Muscle layer of duodenum (tissue), 2 donors: ENCODE results near the gene CELF4.

Source experiments
- H3K27ac ChIP-seq: one replicate; pipeline ENCODE4 v1.7.0; 2013; ENCODE audit warnings: mild to moderate bottlenecking, low read length
- H3K27me3 ChIP-seq: one replicate; pipeline ENCODE4 v1.7.0; 2013; ENCODE audit warnings: low read depth, mild to moderate bottlenecking, control low read depth, low read length
- H3K36me3 ChIP-seq, 2 donors: one replicate each; pipeline ENCODE4 v1.7.0; 2013; ENCODE audit warnings: low read length in 2 of 2, control low read depth in 1 of 2, mild to moderate bottlenecking in 1 of 2; ENCODE audit not compliant: insufficient read depth in 2 of 2, control insufficient read depth in 1 of 2
- H3K4me1 ChIP-seq, 2 donors: one replicate each; pipeline ENCODE4 v1.7.0; 2013; ENCODE audit warnings: low read length in 2 of 2, mild to moderate bottlenecking in 2 of 2, control low read depth in 1 of 2, moderate library complexity in 1 of 2; ENCODE audit not compliant: insufficient read depth in 2 of 2, control insufficient read depth in 1 of 2
- H3K4me3 ChIP-seq, 2 donors: one replicate each; pipeline ENCODE4 v1.7.0; 2013; ENCODE audit warnings: low read length in 2 of 2, low read depth in 1 of 2, mild to moderate bottlenecking in 1 of 2
- H3K9me3 ChIP-seq, 2 donors: one replicate each; pipeline ENCODE4 v1.7.0; 2013; ENCODE audit warnings: low read length in 2 of 2, control low read depth in 1 of 2, mild to moderate bottlenecking in 1 of 2; ENCODE audit not compliant: control insufficient read depth in 1 of 2
- donor health status: healthy.

The CELF4 gene

DNA sequence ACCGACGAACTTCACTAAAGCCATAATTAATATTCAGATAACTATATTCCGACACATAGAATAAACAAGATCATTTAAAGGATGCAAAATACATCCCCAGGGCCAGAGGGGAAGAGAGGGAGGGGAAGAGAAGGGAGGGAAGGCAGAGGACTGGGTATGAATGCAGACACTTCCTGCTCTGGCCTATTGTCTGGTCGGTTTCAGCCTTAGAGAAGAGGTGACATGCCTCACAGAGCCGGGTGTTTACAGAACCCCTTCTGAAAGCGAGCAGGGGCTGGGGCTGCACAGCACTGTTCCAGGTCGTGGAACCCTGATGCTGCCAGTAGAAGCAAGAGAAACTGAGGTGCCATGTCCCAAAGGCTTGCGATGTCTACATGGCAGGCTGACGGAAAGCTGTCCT lies 31.0 kb downstream of the CELF4 start:
- Histone ChIP-seq H3K27me3 (peaks cover 13% of the 10 kb centered on the region), H3K27ac (no peak overlapping the region), H3K4me3 (no peak overlapping the region), H3K9me3 (no peaks in the 10 kb centered on the region), H3K4me1 (peaks cover 0 to 6% of the 10 kb centered on the region in 2 donors), H3K36me3 (no peaks in the 10 kb centered on the region)

DNA sequence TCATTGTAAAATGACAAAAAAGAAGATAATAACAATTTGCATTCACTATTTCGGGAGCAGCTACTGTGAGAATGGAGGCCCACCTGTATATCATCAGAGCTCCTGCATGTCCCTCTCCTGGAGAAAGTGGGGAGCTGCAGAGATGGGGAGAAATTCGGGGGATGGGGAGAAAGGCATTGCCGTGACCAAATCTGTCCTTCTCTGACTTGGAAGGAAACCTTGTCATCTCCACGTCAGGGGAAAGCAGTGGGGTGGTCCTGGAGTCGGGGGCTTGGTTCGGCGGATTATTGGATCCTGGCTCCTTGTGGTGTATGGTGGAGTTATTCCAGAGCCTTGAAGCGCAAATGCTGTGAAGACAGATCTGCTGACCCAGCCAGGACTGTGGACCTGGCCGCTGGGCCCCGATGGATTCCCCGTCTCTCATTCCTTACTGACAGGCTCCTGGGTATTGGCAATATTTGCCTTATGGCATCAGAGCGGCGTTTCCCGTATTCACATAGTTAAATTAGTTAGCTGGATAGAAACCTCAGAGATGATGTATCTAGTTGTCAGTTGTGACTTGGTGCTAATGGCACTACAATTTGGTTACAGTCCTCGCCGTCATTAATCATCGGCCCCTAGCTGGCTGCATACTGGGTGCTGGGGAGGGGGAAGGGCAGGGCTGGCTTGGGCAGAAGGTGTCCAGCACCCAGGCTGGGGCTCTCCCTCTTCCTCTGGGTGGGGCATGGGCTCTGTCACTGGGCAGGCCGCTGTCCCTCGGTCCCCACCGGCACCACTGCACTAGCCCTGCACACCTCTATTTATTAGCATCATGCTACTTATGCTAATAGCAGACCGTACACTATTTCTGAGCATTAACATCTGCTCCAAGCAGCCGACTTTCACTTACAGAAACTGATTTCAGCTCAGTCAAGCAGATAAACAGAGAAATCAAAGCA lies 31.7 kb downstream of the CELF4 start:
- H3K4me1 ChIP-seq: peaks cover 0 to 6% of the 10 kb centered on the region in 2 donors
- H3K4me3 ChIP-seq: no peak overlapping the region
- peaks cover 9% of the 10 kb centered on the region for H3K27me3 ChIP-seq
- no peaks in the 10 kb centered on the region for H3K36me3 ChIP-seq
- no peaks in the 10 kb centered on the region for H3K9me3 ChIP-seq
- no peak overlapping the region for H3K27ac ChIP-seq

- Histone ChIP-seq H3K4me3 (no peak overlapping the region), H3K27me3 (peaks cover under 1% of the 10 kb centered on the region), H3K36me3 (no peaks in the 10 kb centered on the region), H3K9me3 (no peaks in the 10 kb centered on the region), H3K27ac (no peak overlapping the region), H3K4me1 (peaks cover 0 to 3% of the 10 kb centered on the region in 2 donors)
These were observed 32.7 kb downstream of the CELF4 start for GRCh38 chr18:37532917-37533316.

DNA sequence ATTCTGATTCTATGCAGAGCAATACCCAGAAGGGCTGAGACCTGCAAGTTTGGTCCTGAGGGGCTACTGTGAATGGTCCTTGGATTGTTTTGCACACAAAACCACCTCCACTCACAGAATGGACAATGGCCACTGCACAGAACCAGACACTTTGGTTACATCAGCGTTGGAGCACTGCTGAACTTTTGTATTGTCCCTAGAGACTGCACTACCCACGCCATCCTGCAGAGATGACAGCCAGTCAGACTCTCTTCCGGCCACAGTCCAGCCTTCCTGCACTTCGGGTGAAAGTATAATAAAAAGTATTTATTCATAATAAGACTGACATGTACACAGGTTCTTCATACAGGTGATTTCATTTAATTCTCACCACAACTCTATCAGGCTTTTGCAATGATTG lies 35.7 kb downstream of the CELF4 start:
- H3K27me3 ChIP-seq: peaks cover 5% of the 10 kb centered on the region
- no peaks in the 10 kb centered on the region for H3K36me3 ChIP-seq
- no peaks in the 10 kb centered on the region for H3K4me1 ChIP-seq
- no peak overlapping the region for H3K4me3 ChIP-seq
- H3K27ac ChIP-seq: no peak overlapping the region
- H3K9me3 ChIP-seq: no peaks in the 10 kb centered on the region

GRCh38 chr18:37529296-37529695 lies 36.3 kb downstream of the CELF4 start:
- no peaks in the 10 kb centered on the region for H3K36me3 ChIP-seq
- H3K4me3 ChIP-seq: no peak overlapping the region
- H3K27me3 ChIP-seq: peaks cover 10% of the 10 kb centered on the region
- no peak overlapping the region for H3K27ac ChIP-seq
- H3K9me3 ChIP-seq: no peaks in the 10 kb centered on the region
- H3K4me1 ChIP-seq: no peaks in the 10 kb centered on the region

DNA sequence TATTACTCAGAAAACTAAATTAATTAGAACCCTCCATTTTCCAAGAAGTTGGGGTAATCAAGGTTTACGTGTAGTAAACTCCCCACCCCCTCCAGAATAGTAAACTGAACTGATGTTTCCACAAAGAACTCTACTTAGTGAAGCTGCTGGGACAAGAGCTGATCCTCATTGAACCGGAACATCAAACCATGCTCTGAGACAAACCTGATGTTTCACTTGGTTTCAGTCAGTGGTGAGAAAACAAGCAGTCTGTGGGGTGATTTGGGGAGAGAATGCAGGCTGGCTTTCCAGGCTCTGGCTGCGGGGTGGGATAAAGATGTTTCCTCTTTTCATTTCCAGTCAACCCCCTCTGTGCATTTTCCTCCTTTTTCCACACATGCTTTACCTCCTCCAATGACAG lies 38.2 kb downstream of the CELF4 start:
- no peak overlapping the region for H3K27ac ChIP-seq
- peaks cover 21% of the 10 kb centered on the region for H3K27me3 ChIP-seq

DNA sequence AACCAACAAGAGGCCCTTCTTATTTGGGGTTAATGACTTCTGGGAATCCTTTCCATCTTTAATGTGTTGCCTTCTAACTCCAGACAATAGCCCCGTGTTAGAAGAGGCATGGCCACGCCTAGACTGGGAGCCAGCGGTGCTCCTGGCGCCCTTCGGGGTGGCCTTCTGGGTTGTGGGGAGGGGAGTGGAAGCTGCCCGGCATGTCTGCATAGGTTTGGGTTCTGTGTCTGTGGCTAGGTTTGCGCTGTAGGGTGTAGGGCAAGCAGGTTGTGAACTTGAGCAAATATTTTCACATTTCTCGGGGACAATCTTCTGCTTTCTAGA lies 40.4 kb downstream of the CELF4 start:
- H3K4me3 ChIP-seq: no peak overlapping the region
- no peaks in the 10 kb centered on the region for H3K9me3 ChIP-seq
- no peak overlapping the region for H3K27ac ChIP-seq
- H3K27me3 ChIP-seq: peaks cover 21% of the 10 kb centered on the region
- no peaks in the 10 kb centered on the region for H3K36me3 ChIP-seq
- no peaks in the 10 kb centered on the region for H3K4me1 ChIP-seq

More for the DNA sequence above, 38.2 kb downstream of the CELF4 start:
- Histone ChIP-seq H3K9me3 (no peaks in the 10 kb centered on the region), H3K36me3 (no peaks in the 10 kb centered on the region), H3K4me3 (no peak overlapping the region), H3K4me1 (no peaks in the 10 kb centered on the region)

- Histone ChIP-seq H3K27ac (no peak overlapping the region), H3K4me3 (no peak overlapping the region), H3K36me3 (no peaks in the 10 kb centered on the region), H3K9me3 (no peaks in the 10 kb centered on the region), H3K27me3 (peaks cover 21% of the 10 kb centered on the region), H3K4me1 (no peaks in the 10 kb centered on the region)
These were observed 40.9 kb downstream of the CELF4 start for GRCh38 chr18:37524498-37525261.

DNA sequence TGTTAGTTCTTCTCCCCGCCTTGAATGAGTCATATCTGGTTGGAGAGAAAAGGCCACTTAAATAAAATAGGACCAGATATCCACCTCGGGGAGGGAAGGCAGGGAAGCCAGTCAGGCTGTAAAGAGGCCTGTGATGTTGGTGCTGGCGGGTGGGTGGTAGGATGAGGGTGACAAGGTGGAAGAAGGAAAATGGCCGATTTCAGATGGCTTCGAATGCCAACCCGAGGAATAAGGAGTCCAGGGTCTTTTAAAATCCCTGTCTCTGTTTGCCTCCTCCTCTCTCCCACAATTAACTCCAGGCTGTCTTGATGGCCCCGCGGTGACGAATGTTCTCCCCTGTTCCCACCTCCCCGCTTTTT lies 41.5 kb downstream of the CELF4 start:
- Histone ChIP-seq H3K27me3 (peaks cover 21% of the 10 kb centered on the region), H3K4me1 (no peaks in the 10 kb centered on the region)

DNA sequence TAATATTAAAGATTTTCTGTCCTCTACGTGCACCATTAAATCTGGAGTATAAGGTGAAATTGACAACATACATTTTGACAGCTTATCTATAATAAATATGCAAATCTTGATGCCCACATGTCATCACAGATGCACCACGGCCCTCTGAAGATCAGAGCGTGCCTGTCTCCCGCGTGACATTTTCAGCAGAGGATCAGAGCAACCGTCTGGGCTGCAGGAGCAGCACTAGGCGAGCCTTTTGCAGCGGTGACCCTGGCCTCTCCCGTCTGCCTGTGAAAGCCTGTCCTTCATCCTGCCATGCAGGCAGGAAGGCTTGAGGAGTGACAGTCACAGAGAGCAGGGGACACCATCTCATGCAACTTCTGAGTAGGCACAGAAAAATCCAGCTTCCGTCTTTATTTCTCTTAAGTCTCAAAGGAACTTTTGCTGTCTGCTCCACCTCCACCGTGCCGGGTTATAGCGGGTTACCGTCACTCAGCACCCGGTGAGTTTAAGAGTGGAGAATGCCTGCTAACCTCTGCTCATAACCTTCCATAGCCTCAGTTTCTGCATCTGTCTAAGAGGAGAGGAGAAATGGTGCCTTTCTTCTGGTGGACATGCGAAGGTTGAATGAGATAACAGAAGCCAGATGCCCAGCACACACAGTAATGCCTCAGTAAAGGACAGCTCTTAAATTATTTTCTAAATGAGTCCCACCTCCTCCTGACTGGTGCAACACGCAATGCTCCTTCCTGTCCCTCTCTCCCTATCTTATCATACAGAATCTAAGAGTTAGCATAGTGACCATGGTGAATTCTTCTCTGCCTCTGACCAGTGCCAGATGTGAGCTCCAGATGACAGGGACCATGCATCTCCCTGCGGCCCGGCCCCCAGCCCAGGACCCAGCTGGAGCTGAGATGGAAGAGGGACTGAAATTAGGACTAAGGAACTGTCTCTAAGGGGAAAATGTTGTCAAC lies 43.8 kb downstream of the CELF4 start:
- H3K36me3 ChIP-seq: no peaks in the 10 kb centered on the region
- no peaks in the 10 kb centered on the region for H3K4me1 ChIP-seq
- H3K9me3 ChIP-seq: no peaks in the 10 kb centered on the region
- H3K27me3 ChIP-seq: peaks cover 21% of the 10 kb centered on the region
- H3K27ac ChIP-seq: no peak overlapping the region
- no peak overlapping the region for H3K4me3 ChIP-seq

More for the DNA sequence above, 41.5 kb downstream of the CELF4 start:
- Histone ChIP-seq H3K9me3 (no peaks in the 10 kb centered on the region), H3K27ac (no peak overlapping the region), H3K36me3 (no peaks in the 10 kb centered on the region), H3K4me3 (no peak overlapping the region)

- Histone ChIP-seq H3K27ac (no peak overlapping the region), H3K4me1 (no peaks in the 10 kb centered on the region), H3K36me3 (no peaks in the 10 kb centered on the region)
These were observed 45.1 kb downstream of the CELF4 start for GRCh38 chr18:37520508-37520907.

More at GRCh38 chr18:37520508-37520907, 45.1 kb downstream of the CELF4 start:
- Histone ChIP-seq H3K27me3 (peaks cover 21% of the 10 kb centered on the region), H3K4me3 (no peak overlapping the region), H3K9me3 (no peaks in the 10 kb centered on the region)
